Measurements from ENCODE around the gene CDC40.
"Not testable (repeated sequence)": the region's sequence is repeated elsewhere in the genome, so short reads cannot be mapped to it uniquely, and the experiment has no call there.

The CDC40 gene

GRCh38 chr6:110201151-110201884 lies 21.1 kb downstream of the CDC40 start:
- no peak for DNase-seq (ENCODE audit: low read depth in 2 of 2)

DNA sequence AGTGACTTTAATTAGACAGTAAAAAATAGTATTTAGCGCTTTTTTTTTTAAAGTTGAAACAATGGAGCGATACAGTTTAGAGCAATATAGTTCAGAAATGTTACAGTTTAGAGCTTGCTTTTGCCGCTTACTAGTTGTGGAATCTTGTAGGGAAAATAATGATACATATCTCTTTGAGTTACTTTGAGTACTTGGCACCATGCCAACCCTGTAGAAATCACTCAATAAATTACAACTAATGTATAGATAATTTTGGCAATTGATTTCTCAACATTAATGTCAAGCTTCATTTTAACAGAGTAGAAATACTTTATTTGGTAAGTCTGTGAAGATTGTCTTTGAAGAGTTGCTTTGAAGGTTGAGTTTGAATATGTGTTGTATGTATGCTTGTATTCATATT lies 27.4 kb downstream of the CDC40 start:
- no peak for DNase-seq (ENCODE audit: low read depth in 2 of 2)

DNA sequence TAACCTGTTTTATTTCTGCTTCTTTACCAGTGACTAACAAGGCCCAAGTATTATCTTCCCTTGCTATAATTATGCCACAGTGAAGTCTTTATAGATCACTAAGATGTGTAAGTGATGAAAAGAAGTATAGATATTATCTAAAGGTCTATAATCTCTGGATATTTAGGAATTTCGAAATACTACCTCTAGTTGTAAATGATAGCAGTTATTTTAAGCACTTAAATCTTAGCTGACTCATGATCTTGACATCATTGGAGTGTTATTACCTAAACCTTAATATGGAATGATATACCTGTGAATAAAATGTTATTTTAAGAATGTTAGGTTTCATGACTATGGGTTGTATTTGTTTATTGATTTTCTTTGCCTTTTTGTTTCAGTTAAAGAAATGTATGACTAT lies 31.5 kb downstream of the CDC40 start:
- DNase-seq (ENCODE audit: low read depth in 2 of 2): no peak

- DNase-seq (ENCODE audit: low read depth in 2 of 2): no peak
These were observed 34.1 kb downstream of the CDC40 start for GRCh38 chr6:110214338-110214737.

DNA sequence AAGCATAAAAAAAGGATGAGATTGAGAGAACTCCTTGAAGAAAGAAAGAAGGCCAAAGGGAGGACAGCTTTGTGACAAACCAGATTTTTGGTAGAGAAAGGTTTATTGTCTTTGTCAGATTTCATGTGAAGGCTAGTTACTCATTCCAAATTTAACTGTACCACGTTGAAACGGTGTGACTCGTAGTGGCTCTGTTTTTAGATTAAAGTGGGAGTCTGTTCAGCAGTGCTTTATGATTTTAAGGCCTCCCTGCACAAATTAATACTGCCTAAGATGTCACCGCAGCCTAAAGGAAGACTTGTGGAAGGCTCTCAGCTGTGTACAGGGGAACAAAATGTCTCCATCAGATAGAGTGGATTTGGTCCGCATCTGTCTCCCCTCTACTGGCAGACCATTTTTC lies 35.9 kb downstream of the CDC40 start:
- no peak for DNase-seq (ENCODE audit: low read depth in 2 of 2)

DNA sequence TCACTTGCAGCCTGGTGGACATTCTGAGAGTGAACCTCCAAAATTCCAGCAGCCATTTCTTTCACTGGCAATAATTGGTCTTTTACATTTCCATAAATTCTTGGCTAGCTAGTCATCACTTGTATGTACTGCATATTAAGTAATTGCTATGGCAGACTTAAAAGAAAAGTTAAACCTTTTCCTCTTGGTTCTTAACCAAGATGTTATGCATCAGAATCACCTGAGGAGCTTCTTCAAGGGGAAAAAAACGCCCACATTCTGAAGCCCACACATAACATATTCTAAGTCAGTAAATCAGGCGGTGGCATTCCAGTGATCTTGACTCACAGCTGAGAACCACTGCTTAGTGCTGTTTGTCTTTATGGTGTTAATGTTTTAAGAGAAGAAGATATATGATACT lies 37.0 kb downstream of the CDC40 start:
- no peak for DNase-seq (ENCODE audit: low read depth in 2 of 2)

GRCh38 chr6:110221738-110222137 lies 41.5 kb downstream of the CDC40 start:
- no peak for DNase-seq (ENCODE audit: low read depth in 2 of 2)

DNA sequence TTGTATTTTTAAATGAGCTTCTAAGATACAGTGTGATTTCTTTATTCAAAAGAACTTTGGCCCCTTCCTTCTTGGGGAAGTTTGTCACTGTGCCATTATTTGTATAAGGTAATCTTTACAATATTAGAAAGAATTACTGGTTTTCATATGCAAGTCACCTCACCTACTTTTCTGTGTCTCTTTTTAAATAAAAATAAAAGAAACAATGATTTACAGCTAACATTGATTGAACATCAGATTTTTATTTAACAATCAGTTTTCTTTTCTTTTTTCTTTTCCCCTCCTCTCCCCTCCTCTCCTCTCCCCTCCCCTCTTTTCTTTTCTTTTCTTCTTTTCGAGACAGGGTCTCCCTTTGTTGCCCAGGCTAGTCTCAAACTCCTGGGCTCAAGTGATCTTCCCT lies 46.0 kb downstream of the CDC40 start:
- DNase-seq (ENCODE audit: low read depth in 2 of 2): no peak

GRCh38 chr6:110232450-110232849 lies 52.2 kb downstream of the CDC40 start:
- DNase-seq (ENCODE audit: low read depth in 2 of 2): peak in 1 of 2 experiments; percentile 3

GRCh38 chr6:110233770-110234374 lies 53.6 kb downstream of the CDC40 start:
- no peak for DNase-seq (ENCODE audit: low read depth in 2 of 2)

GRCh38 chr6:110236007-110236406 lies 55.8 kb downstream of the CDC40 start:
- DNase-seq (ENCODE audit: low read depth in 2 of 2): not testable (repeated sequence)

DNA sequence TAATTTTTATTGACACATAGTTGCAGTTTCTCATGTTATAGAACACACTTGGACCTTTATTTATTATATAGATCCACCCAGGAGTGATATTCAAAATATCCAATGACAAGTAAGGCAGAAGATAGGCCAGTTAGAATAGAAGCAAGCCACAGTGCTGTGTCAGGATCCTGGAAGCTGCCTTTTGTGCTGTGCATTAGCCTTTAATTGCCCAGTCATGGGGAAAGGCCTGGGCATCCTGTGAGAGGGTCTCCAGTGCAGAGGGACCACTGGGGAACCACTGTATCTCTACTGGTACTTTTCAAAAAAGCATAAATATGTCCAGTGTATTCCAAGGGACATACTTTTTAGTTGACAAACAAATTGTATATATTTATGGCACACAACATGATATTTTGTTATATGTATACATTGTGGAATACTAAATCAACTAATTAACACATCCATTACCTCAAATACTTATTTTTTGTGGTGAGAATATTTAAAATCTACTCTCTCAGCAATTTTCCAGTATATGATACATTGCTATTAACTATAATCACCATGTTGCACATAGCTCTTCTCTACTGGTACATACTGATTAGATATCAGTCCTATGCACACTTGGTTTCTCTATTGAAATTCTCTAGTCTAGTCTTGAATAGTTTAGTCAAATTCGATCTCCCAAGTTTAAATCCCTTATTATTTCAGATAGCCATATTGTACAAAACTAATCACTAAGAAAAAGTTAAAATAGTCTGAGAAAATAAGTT lies 59.5 kb downstream of the CDC40 start:
- DNase-seq (ENCODE audit: low read depth in 2 of 2): no peak

DNA sequence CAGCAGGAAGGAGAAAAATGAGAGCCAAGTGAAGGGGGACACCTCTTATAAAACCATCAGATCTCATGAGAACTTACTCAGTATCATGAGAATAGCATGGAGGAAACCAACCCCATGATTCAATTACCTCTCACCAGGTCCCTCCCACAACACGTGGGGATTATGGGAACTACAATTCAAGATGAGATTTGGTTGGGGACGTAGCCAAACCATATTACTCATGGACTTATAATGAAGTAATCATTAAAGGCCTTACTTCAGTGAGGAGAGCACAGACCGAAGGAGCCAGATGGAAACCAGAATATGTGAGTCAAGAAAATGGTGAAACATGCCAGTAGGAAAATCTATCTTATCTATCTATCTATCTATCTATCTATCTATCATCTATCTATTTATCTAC lies 64.4 kb downstream of the CDC40 start:
- DNase-seq (ENCODE audit: low read depth in 2 of 2): not testable (repeated sequence)

DNA sequence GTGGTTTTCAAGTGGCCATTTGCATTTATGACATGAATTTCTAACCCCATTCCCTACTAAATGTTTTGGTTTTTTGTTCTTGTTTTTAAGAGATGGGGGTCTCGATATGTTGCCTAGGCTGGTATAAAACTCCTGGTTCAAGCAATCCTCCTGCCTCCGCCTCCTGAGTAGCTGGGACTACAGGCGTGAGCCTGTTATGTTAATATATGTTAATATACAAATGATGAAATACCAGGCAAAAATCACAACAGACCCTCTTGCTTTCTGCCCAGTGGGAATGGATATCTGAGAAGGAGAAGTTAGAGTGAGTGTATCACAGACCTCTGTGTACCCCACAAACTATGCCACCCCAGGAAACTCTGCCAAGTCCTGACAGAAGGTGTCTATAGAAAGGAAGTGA lies 66.2 kb downstream of the CDC40 start:
- DNase-seq (ENCODE audit: low read depth in 2 of 2): no peak

- DNase-seq (ENCODE audit: low read depth in 2 of 2): no peak
These were observed 66.8 kb downstream of the CDC40 start for GRCh38 chr6:110246900-110247546.

DNA sequence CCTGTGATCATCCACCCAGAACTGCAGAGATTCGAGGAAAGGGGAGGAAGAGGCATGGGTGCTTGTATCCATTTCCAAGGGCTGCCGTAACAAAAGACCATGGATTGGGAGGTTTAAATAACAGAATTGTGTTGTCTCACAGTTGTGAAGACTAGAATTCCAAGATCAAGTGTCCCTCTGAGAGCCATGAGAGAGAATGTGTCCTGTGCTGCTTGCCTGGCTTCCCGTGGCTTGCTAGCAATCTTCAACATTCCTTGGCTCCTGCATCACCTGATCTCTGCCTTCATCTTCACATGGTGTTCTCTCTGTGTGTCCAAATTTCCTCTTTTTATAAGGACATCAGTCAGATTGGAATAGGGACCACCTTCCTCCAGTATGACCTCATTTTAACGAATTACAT lies 69.8 kb downstream of the CDC40 start:
- no peak for DNase-seq (ENCODE audit: low read depth in 2 of 2)

GRCh38 chr6:110250838-110251237 lies 70.6 kb downstream of the CDC40 start:
- no peak for DNase-seq (ENCODE audit: low read depth in 2 of 2)

GRCh38 chr6:110255211-110255750 lies 75.1 kb downstream of the CDC40 start:
- DNase-seq (ENCODE audit: low read depth in 2 of 2): peak; percentile 2 to 4

DNA sequence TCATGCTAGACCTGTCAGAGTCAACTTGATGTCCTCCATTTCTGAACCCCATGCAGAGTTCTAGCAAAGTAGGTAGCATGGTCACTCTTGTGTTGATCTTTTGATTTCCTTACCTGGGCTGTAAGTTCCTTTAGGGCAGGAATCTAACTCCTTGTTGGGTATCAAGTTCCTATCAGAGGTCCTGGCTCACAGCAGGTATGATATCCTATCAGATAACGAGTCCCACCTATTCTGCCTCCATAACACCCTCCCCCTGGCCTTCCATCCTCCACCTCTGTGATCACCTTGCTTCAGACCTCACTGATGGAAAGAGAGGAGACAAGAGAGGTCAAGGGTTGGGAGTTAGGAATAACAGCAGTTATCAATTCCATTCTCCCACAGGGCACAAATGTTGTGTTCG lies 76.1 kb downstream of the CDC40 start:
- no peak for DNase-seq (ENCODE audit: low read depth in 2 of 2)

GRCh38 chr6:110265273-110265672 lies 85.0 kb downstream of the CDC40 start:
- DNase-seq (ENCODE audit: low read depth in 2 of 2): no peak

DNA sequence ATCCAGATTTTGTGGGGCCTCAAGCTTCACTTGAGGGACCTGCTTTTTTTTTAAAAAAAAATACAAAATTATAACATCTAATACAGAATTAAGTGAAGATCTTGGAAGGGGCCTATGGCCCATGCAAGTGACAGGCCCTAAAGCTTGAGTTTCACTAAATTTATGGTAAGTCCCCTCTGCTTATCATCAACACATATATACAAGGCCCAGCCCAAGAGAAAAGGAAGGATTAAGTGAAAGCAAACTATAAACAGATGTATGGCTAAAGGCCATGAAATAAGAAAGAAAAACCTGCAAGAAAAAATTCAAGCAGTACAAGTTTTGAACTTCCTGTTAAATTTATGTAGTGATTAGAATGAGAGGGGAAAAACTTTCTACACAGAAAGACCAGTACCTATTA lies 86.8 kb downstream of the CDC40 start:
- no peak for DNase-seq (ENCODE audit: low read depth in 2 of 2)

DNA sequence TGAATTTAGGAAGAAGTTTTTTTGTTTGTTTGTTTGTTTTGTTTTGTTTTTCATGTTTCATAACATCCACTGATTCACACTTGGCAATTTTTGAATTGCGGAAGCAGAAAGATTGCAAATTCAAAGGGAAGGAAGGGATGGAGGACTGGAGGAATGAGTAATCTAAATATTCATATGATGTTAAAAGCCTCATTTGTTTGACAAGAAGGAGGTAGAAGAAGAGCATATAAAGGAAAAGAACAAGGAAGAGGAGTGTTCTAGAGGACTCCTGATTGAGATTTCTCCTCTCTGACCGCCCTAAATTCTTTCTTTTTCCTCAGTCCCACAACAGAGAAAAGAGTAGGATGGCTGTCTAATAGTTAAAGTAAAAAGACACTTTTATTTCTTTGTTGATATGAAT lies 89.4 kb downstream of the CDC40 start:
- no peak for DNase-seq (ENCODE audit: low read depth in 2 of 2)

Data from fibroblast of skin of left quadriceps (primary cell).